Activated T-cell treated with anti-CD3 and anti-CD28 coated beads for 24 hours (primary cell): ENCODE results near the gene COCH.

Source experiments
- DNase-seq: peaks from one replicate; pipeline ENCODE4 v3.0.0-alpha.2; 2020; ENCODE audit warnings: low read depth

COCH gene

DNA sequence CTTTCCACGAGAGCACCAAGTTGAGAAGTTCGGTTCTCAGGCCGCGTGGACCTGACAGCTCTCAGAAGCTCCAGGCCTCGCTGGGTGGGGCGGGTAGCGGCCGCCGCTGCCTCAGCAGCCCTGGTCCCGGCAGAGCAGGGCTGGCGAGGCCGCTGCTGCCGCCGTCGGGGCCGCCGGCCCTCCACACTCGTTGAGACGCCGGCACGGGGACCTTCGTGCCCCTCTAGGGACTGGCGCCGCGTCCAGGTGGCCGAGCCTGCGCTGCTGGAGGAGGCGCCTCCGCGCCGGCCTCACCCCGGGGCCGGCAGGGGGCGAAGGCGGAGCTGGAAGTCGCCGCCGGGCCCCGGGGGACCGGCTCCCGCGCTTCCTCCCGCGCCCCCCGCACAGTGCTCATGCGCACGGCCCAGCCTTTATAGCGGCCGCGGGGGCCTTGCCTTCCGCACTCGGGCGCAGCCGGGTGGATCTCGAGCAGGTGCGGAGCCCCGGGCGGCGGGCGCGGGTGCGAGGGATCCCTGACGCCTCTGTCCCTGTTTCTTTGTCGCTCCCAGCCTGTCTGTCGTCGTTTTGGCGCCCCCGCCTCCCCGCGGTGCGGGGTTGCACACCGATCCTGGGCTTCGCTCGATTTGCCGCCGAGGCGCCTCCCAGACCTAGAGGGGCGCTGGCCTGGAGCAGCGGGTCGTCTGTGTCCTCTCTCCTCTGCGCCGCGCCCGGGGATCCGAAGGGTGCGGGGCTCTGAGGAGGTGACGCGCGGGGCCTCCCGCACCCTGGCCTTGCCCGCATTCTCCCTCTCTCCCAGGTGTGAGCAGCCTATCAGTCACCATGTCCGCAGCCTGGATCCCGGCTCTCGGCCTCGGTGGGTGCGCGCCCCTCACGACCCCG, at the start of gene COCH:
COCH (plus strand) TSS at position 440 of the 879 bp plus-strand sequence; CDS start at position 820, 380 bp downstream.
- DNase-seq = peak; percentile 20

DNA sequence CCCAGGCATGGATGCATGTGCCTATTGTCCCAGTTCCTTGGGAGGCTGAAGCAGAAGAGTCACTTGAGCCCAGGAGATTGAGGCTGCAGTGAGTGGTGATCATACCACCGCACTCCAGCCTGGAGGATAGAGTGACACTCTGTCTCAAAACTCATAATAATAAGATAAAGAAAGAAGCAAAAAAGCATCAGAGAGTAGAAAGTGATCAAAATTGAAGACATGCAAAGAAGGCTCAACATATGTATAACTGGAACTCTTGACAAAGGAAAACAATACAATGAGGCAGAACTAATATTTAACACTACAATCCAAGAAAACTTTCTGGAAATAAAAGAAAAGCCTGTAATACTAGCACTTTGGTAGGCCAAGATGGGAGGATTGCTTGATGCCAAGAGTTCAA, 48.3 kb upstream of the COCH start:
- DNase-seq = no peak

DNA sequence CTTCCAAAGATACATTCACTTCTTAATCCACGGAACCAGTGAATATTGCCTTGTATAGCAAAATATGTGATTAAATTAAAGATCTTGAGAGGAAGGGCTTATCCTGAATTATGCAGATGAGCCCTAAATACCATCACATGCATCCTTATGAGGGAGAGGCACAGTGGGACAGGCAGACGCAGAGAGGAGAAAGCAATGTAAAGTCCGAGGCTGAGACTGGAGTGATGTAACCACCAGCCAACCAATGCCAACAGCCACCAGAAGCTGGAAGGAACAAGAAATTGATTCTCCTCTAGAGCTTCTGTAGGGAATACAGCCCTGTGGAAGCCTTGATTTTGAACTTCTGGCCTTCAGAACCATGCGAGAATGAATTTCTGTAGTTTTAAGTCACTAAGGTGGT, 44.5 kb upstream of the COCH start:
- DNase-seq = no peak

DNA sequence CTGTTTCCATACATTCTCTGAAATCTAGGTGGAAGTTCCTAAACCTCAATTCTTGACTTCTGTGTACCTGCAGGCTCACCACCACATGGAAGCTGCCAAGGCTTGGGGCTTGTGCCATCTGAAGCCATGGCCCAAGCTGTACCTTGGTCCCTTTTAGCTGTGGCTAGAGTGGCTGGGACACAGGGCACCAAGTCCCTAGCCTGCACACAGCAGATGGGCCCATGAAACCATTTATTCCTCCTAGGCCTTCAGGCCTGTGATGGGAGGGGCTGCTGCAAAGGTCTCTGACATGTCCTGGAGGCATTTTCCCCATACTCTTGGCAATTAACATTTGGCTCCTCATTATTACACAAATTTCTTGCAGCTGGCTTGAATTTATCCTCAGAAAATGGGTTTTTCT, 40.0 kb upstream of the COCH start:
- no peak for DNase-seq

DNA sequence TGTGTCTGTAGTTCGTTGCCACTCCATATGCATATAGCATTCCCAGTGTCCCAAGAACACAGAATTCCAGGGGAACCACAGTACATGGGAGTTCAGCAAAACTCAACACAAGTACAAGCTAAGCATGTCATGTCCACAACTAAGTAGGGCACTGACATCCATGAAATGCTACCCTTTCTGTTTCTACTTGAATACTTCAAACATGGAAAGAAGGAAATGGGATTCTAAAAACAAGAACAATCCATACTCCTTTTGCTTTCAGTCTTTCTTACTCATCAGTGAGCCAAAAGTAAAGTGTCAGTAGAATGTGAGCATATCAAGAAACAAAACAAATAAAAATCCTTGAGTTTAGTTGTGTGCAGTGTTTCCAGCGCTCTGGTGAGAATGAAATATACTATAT, 36.0 kb upstream of the COCH start:
- DNase-seq = no peak

DNA sequence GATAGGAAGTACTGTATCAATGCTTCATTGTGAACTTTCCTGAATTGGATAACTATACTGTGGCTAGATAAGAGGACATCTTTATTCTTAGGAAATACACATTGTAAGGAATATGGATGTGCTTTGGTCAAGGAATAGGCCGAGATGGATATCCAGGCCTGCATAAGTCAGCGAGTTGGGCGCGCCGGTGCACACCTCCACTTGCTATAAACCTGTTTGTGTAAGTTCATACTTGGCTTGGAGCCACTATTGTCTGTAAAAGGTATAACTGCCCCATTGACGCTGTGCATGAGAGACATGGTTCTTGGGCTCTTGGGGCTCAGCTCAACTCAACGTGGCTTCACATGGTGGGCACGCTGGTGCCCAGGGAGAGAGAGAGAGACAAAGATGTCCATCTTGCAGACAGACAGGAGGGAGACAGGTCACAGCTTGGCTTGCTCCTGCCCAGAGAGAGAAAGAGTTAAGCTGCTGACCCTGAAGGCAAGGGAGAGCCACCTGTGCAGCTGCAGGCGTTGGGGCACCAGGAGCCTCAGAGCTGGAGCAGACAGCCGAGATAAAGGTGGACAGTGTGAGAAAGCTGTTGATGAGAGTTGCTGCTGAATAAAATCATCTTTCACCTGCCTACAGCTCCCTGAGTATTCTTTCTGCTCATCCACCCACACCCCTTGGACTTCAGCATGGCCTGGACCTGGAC, 34.1 kb upstream of the COCH start:
- DNase-seq = no peak

DNA sequence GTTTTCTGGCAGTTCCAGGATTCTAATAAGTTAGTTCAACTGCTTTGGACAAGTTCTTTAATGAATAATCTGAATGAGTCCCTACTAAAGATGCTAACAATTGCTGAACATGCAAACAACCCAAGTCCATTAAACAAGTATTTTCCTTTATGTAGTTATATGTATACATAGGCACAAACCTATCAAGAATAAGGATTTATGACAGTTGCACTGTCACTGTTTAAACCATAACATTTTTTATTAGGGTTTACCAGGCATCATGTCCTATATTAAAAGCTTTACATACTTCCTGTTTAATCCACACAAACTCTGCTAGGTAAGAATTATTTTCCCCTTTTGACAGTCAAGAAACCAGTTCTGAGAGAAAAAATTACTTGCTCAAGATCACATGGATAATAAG, 31.9 kb upstream of the COCH start:
- DNase-seq = no peak

DNA sequence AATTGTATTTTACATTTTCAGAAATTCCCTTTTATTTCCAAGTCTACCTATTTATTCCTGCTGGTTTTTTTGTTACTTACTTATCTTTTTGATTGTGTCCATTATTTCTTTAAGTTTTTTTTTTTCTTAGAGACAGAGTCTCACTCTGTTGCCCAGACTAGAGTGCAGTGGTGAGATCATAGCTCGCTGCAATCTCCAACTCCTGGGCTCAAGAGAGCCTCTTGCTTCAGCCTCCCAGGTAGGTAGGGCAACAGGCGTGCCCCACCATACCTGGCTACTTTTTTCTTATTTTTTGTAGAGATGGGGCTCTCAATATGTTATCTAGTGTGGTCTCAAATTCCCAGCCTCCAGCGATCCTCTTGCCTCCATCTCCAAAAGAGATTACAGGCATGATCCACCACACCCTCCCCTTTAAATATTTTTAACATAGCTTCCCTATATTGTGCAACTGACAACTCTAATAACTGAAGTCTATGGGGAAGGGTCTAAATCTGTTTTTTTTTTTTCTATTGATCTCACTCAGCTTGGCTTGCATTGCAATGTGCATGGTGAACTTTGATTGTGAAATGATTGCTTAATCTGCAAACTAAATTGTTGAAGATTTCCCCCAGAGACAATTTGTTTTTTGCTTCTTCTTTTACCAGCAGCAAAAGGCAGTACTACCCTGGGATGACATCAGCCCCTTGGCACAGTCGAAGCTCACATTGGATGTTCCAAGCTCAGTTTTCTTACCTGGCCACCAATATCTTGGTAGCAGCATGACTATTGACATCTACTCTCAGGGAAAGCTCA, 25.7 kb upstream of the COCH start:
- no peak for DNase-seq

DNA sequence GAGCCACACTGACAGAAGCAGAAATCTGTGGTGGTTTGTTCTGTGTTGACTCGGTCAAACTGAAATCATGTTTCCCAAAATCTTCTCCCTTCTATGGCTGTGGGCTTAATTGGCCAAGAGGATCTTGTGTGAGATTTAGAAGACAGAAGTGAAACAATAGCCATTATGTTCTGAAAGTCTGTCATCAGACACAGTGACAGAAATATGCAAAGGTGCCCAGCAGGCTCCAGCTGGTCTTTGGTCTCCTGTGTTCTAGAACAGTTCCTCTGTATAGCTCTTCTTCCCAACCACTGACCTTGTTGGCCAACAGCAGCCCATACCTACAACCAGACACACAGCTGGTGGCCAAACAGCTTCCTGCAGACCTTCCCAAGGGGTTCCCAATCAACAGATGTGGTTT, 25.0 kb upstream of the COCH start:
- no peak for DNase-seq

DNA sequence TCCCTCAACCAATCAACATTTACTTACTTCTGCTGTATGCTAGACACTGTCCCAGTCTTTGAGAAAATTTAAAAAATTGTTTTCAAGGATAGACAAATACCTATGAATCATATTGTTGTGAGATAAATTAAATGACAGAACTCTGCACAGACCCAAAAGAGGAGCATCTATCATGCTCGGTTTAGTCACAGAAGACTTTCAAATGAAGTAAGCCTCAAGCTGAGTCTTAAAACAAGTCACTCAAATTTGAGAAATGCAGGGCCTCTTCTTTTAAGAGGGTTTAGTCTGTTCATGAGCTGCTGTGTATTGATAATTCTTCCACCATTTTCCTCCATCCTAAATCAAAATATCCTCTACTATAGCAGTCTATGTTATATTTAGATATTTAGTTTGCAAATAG, 24.4 kb upstream of the COCH start:
- DNase-seq = no peak

DNA sequence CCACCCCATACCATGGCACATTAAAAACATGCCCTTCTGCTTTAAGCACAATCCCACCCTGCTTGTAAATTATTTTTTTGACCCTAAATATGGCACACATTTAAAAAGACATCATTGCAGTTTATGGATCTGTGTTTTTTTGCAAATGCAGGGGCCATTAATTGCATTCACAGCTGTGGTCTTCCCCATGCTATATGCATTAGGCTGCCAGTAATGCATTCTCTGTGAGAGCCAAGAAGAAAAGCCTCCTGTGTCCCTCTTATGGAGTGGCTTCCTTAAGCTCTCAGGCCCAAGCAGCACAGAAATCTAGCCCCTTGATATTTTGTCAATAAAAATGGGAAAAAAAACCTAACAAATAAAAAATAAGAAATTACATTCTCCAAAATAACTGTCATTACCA, 20.4 kb upstream of the COCH start:
- DNase-seq = no peak

DNA sequence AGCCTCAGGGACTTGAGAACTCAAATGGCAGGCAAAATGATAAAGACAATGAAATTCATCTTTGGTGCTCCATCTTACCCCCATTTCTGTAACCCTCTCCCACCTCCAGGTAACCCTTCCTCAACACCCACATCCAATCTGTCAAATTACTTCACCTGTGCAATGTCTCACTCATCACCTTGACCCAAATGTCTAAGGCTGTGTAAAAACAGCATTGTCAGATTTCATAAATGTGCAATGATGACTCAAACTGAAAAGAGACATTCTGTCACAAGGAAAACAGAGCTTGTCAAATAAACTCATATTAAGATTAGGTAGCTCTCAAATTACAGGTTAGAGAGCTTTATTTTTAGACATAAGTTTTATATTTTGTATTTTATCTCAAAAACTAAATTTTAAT, 19.9 kb upstream of the COCH start:
- no peak for DNase-seq

DNA sequence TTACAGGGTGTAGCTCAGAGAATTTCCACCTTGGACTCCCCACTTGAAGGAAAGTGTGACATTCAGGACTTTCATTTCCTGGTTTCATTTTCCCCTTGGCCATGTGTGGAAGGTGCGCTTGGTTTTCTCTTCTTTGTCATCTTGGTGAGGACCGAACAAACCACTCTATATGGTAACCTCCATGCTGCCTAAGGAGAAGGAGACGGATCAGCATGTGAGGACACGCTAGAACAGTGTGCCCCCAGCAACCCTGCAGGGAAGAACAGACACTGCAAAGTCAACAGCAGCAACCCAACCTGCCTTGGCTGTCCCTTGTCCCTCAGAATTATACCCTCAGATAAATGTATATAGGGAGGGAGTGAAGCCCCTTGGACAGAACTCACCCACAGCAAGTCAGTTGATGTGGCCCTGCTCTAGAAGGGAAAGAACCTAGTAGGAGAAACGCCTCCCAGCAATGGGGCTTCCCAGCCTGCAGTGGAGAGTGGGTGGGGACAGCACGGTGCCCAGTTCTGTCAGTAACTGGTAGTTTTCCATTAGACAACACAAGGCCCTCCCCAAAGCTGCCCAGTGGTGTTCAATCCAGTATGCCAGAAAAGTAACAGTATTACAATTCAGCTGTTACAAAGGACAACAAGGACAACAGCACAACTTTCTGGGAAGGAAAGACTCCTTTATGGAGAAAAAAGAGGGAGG, 18.9 kb upstream of the COCH start:
- DNase-seq = no peak

DNA sequence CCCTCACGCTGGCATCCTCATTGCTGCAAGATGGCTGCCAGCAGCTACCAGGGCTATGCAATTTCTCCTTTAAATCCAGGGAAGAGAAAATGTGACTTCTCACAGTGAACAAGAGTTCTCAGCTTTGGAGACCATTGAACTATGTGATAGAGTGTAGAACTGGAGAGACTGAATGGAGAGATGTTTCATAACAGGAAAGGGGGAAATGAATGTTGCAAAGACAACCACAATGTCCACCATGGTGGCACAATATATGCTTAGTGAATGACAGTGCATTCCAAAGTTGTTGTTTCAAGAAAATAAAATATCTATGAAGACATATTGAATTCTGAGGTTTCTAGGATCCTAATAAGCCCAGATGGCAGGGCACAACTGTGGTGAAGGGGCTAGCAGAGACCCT, 13.2 kb upstream of the COCH start:
- DNase-seq = no peak

DNA sequence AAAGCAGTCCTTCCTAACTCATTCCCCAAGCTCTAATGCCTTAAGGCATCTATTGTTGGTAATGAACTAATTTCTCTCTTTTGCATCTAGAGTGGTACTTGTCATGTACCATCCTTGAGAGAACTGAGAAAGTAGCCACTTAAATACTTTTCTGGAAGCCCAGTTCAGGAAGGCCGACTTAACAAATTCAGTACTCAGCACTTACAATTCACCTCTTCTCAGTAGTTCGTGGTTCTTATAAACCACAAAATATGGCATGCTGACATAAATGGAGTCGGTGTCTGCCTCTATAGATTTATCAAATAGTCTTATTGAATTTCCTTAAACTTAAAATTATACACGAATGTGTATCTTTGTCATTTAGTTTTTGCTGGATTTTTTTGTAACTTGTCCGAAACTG, 9.4 kb upstream of the COCH start:
- DNase-seq = no peak

DNA sequence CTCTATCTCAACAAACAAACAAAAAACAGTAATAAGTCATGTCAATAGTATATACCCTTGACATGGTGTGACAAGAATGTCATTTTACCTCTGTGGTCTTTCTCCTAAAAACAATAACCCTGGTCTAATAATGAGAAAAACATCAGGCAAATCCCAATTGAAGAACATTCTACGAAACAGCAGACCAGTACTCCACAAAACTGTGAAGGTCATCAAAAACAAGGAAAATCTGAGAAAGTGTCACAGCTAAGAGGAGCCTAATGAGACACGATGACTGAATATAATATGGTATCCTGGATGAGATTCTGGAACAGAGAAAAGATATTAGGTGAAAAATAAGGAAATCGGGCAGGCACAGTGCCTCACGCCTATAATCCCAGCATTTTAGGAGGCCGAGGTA, 5.6 kb upstream of the COCH start:
- no peak for DNase-seq

DNA sequence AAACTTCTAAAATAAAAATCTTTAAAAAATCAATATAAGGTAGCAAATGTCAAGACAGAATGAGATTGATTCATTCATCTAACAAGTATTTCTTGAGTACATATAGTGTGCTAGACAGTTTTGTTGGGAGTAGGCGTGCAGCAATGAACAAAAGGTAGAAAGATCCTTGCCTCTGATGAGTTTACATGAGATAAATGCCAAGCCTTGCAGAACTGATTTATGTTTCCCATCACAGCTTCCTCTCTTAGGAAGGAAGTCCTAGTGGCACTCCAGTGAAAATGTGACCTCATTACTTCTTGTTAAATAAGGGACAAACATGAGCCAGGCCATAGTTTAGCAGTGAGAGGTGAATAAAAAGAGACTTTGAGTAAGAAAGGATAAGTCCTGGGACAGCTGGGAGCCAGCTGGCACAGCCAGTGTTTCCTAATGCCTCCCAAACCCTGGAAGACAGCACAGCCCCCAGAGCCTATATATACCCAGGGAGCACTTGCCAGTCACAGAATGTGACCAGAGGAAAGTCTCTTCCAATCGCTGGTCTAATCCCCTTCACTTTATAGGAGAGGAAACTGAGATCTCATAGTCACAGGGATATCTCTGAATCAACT, 4.7 kb upstream of the COCH start:
- no peak for DNase-seq

DNA sequence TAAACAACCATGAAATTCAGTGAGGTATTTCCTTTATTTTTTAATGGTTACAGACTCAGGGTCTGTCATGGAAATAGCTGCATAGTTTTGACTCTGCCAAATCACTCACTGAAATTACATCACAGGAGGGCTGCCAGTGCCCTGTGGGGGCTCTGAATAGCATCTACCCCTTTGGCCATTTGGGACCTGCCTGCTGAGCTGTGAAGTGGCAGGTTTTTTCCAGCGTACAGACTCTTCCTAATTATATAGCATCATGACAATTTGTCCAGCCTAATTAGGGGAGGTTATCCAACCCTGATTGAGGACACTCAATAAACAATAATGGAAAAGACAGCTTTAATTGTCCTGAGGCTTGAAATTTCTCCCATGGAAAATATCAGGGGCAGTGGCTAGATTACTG, 1.8 kb upstream of the COCH start:
- DNase-seq = no peak

DNA sequence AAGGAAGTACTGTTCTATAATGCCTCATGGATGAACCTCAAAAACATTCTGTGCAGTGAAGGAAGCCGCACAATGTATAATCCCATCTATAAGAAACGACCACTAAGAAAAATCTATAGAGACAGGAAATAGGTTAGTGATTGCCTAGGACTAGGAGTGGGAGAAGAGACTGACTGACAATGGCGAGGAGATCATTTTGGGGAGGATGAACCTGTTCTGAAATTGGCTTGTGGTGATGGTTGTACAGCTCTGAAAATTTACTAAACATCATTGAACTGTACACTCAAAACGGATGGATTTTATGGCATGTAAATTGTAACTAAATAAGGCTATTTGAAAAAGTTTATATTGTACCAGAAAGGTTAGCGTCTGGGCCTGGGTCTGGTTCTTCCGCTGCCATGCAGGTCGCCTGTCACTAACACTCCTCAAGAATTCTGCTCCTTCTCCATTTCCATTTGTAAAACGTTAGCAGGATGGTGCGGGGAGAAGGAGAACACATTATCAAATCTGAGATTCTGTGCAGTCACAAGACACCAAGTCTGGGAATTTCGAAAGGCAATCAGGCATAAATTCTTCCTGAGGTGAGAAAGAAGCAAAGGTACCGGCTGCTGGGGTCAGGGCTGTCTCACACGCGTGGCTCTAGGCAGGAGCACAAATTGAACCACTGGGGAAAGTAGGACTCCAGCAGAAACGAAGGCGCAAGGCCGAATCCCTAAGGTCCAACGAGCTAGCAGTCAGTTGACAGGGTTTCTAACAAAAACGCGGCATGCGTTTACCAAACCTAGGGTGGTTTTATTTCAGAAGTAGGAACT, 845 bp upstream of the COCH start:
- DNase-seq = no peak

DNA sequence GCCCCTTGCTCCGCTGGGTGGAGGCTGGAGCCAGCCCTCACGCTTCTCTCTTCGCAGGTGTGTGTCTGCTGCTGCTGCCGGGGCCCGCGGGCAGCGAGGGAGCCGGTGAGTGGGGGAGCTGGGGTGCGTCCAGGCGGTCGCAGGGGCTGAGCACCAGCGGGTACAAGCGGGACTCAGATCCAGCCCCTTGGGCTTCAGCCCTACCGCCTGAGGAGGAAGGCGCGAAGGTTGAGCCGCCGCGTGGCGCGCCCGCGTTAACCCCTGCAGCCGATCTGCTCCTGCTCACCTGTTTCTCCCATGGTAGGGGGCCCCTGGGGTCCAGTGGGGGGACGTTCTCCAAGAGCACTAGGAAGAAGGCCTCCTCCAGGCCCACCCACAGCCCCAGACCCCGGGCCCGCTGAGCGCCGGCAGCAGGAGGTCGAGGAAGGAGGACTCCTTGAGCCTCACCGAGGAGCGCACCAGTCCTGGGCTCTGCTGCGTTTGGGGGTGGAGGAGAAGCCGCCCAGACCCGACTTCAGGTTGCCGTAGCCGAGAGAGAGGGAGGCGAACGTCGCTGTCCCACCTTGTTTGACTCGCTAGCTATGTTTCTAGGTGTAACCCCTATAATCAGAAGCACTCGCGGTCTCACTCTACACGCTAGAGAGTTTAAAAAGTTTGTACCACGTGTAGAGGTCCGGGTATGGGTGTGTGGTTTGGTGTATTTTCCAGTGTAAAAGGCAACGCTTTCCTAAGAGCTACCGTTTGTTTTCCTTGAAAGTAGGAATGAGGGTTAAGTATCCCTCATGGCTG, 834 bp downstream of the COCH start:
- no peak for DNase-seq
